HepG2 (cell line): ENCODE data around the gene DAB2IP. TPM values are rescaled to one million over a fixed set of nuclear protein-coding genes. Genes with fewer than 3 reads are reported as not detected.
A peak's percentile ranks its signal among the peaks of the same experiment; 100 is the strongest.

ENCODE experiments used
- ADNP ChIP-seq: sonication (generic); formaldehyde crosslinking; IDR thresholded peaks from 2 replicates; pipeline ENCODE4 v1.4.0; 2020; ENCODE audit warnings: missing genetic modification reagents
- AGO1 ChIP-seq: fragments of 200-400 bp; formaldehyde crosslinking; IDR thresholded peaks from 2 replicates; pipeline ENCODE4 v1.6.1; 2017; ENCODE audit warnings: mild to moderate bottlenecking, low read depth, low read length, moderate library complexity; ENCODE audit not compliant: poor library complexity, severe bottlenecking
- AHR ChIP-seq: IDR thresholded peaks from 2 replicates; pipeline ENCODE4 v1.6.1; 2018; ENCODE audit warnings: missing genetic modification reagents, missing compliant biosample characterization
- ATF2 ChIP-seq: sonication (generic); formaldehyde crosslinking; IDR thresholded peaks from 2 replicates; pipeline ENCODE4 v1.4.0; 2020; ENCODE audit warnings: missing genetic modification reagents
- CEBPG ChIP-seq: IDR thresholded peaks from 2 replicates; pipeline ENCODE4 v1.6.1; 2016
- ELF3 ChIP-seq: IDR thresholded peaks from 2 replicates; pipeline ENCODE4 v1.6.1; 2016; ENCODE audit warnings: missing genetic modification reagents, missing compliant biosample characterization
- HHEX ChIP-seq: IDR thresholded peaks from 2 replicates; pipeline ENCODE4 v1.6.1; 2016; ENCODE audit warnings: control low read depth
- HMG20A ChIP-seq: IDR thresholded peaks from 2 replicates; pipeline ENCODE4 v1.6.1; 2016; ENCODE audit warnings: borderline replicate concordance
- HOXA3 ChIP-seq: sonication (generic); formaldehyde crosslinking; IDR thresholded peaks from 2 replicates; pipeline ENCODE4 v1.5.0; 2020; ENCODE audit warnings: missing genetic modification reagents
- MAFK ChIP-seq, 2 experiments: IDR thresholded peaks in 1 of 2; conservative IDR thresholded peaks in 1 of 2; 2 replicates each; pipeline ENCODE4 v1.6.1; 2011; ENCODE audit warnings: improper control_type of control experiment in 2 of 2, low read length in 2 of 2
- MEF2D ChIP-seq: sonication (generic); formaldehyde crosslinking; IDR thresholded peaks from 2 replicates; pipeline ENCODE4 v1.5.1; 2020; ENCODE audit warnings: mild to moderate bottlenecking, missing genetic modification reagents
- NKX3-1 ChIP-seq: sonication (generic); formaldehyde crosslinking; IDR thresholded peaks from 2 replicates; pipeline ENCODE4 v1.5.0; 2020; ENCODE audit warnings: missing genetic modification reagents
- ONECUT2 ChIP-seq: sonication (generic); formaldehyde crosslinking; IDR thresholded peaks from 2 replicates; pipeline ENCODE4 v1.4.0; 2020; ENCODE audit warnings: missing genetic modification reagents
- PAX8 ChIP-seq: sonication (generic); formaldehyde crosslinking; IDR thresholded peaks from 2 replicates; pipeline ENCODE4 v1.8.0; 2022; ENCODE audit warnings: mild to moderate bottlenecking, missing genetic modification reagents, borderline replicate concordance
- PBX2 ChIP-seq: IDR thresholded peaks from 2 replicates; pipeline ENCODE4 v1.6.1; 2016; ENCODE audit warnings: control low read depth
- RBFOX2 ChIP-seq: fragments of 200-400 bp; formaldehyde crosslinking; IDR thresholded peaks from 2 replicates; pipeline ENCODE4 v1.6.1; 2017; ENCODE audit warnings: low read depth, mild to moderate bottlenecking, low read length
- SETDB1 ChIP-seq: sonication (generic); formaldehyde crosslinking; IDR thresholded peaks from 2 replicates; pipeline ENCODE4 v1.5.1; 2020; ENCODE audit warnings: missing genetic modification reagents, mild to moderate bottlenecking, borderline replicate concordance
- TCF7L2 ChIP-seq: IDR thresholded peaks from 2 replicates; pipeline ENCODE4 v1.6.1; 2011; ENCODE audit warnings: mild to moderate bottlenecking, low read depth, low read length, moderate library complexity
- TRAFD1 ChIP-seq: sonication (generic); formaldehyde crosslinking; IDR thresholded peaks from 2 replicates; pipeline ENCODE4 v1.5.1; 2020; ENCODE audit warnings: missing genetic modification reagents, mild to moderate bottlenecking, borderline replicate concordance
- ZBTB7B ChIP-seq: sonication (generic); formaldehyde crosslinking; IDR thresholded peaks from 2 replicates; pipeline ENCODE4 v1.4.0; 2020; ENCODE audit warnings: missing genetic modification reagents
- ZKSCAN1 ChIP-seq: fragments of 150-350 bp; IDR thresholded peaks from 2 replicates; pipeline ENCODE4 v1.6.1; 2014; ENCODE audit warnings: low read length
- ZNF121 ChIP-seq: sonication (generic); formaldehyde crosslinking; IDR thresholded peaks from 2 replicates; pipeline ENCODE4 v1.5.0; 2020; ENCODE audit warnings: mild to moderate bottlenecking, missing genetic modification reagents
- ZNF343 ChIP-seq: sonication (generic); formaldehyde crosslinking; IDR thresholded peaks from 2 replicates; pipeline ENCODE4 v1.4.0; 2020; ENCODE audit warnings: mild to moderate bottlenecking, missing genetic modification reagents
- ZNF362 ChIP-seq: sonication (generic); formaldehyde crosslinking; IDR thresholded peaks from 2 replicates; pipeline ENCODE4 v1.4.0; 2020; ENCODE audit warnings: missing genetic modification reagents, mild to moderate bottlenecking, borderline replicate concordance
- ZNF431 ChIP-seq: sonication (generic); formaldehyde crosslinking; IDR thresholded peaks from 2 replicates; pipeline ENCODE4 v1.9.0; 2022; ENCODE audit warnings: missing genetic modification reagents, low read depth, mild to moderate bottlenecking, borderline replicate concordance
- ZNF652 ChIP-seq: IDR thresholded peaks from 2 replicates; pipeline ENCODE4 v1.6.1; 2016; ENCODE audit warnings: low read depth, borderline replicate concordance
- ZNF768 ChIP-seq: sonication (generic); formaldehyde crosslinking; IDR thresholded peaks from 2 replicates; pipeline ENCODE4 v1.4.0; 2020; ENCODE audit warnings: missing genetic modification reagents
- ZNF816 ChIP-seq: sonication (generic); formaldehyde crosslinking; IDR thresholded peaks from 2 replicates; pipeline ENCODE4 v1.8.0; 2022; ENCODE audit warnings: missing genetic modification reagents, mild to moderate bottlenecking, borderline replicate concordance
- ZSCAN22 ChIP-seq: sonication (generic); formaldehyde crosslinking; IDR thresholded peaks from 2 replicates; pipeline ENCODE4 v1.4.0; 2020; ENCODE audit warnings: mild to moderate bottlenecking, missing genetic modification reagents
- polyA plus RNA-seq, 8 experiments: library from polyadenylated mRNA; depleted of rRNA in 3 of 8; stranded (reverse) in 7 of 8; unstranded in 1 of 8; fragments of >200 nt; fragmentation: Illumina TruSeq in 4 of 8; extraction: Trizol in 4 of 8; gene quantifications; 2 replicates each; pipeline versions ENCODE4 v1.2.1 to v1.2.3, GENCODE V29; 2011 to 2016; ENCODE audit warnings: low read depth in 4 of 8, missing spikeins in 1 of 8, mixed read lengths in 1 of 8; ENCODE audit not compliant: insufficient read depth in 1 of 8
- total RNA-seq, 5 experiments: library from RNA; depleted of rRNA; stranded (reverse); fragments of >200 nt; fragmentation: Illumina TruSeq; extraction: Trizol; gene quantifications; 2 replicates each; pipeline ENCODE4 v1.2.3, GENCODE V29; 2016; ENCODE audit warnings: low read depth in 1 of 5

Gene DAB2IP
- total and polyA plus RNA-seq, 2 of the 13 experiments (the other 11 are each of a cell fraction or from before 2014, with no cell fraction given): 25.3 to 37.9 TPM

DNA sequence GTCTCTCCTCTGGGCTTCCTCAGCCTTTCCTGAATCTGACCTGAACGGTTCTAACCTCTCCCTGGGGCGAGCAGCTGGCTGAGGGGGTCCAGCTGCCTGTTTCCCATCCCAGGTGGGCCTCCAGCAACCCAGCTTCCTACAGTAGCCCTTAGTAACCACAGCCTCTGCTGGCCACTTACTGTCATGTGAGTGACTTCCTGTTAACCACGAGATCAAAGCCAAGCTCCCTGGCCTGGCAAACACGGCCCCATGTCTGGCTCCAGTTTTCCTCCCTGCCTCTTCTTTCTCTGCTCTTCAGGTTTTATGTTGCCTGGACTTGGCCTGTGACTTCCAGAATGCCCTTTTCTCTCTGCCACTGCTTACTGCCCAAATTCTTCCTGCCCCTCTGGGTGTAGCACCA lies 47.2 kb upstream of the DAB2IP start (continued):
- TF ChIP-seq TRAFD1 (CRISPR knock-in tag) (no peak), ZNF816 (CRISPR knock-in tag) (no peak), ZNF343 (CRISPR knock-in tag) (no peak), ZKSCAN1 (no peak), ZNF362 (CRISPR knock-in tag) (no peak), MEF2D (CRISPR knock-in tag) (no peak), ATF2 (CRISPR knock-in tag) (no peak), NKX3-1 (CRISPR knock-in tag) (no peak), ONECUT2 (no peak), ZSCAN22 (no peak), ELF3 (CRISPR knock-in tag) (peak; percentile 67), ZBTB7B (CRISPR knock-in tag) (0 out of 2 replicates have a peak, but pooled peaks have one; percentile 50), SETDB1 (no peak), RBFOX2 (no peak), PBX2 (CRISPR knock-in tag) (no peak), AGO1 (no peak), HMG20A (CRISPR knock-in tag) (peak; percentile 37; the same call in 1 of the 2 replicates), TCF7L2 (no peak), ZNF768 (CRISPR knock-in tag) (no peak), HHEX (no peak), CEBPG (CRISPR knock-in tag) (peak; percentile 9; the same call in 1 of the 2 replicates), HOXA3 (CRISPR knock-in tag) (peak; percentile 24; the same call in 1 of the 2 replicates), MAFK (conservative IDR thresholded peaks at IDR 0.05 in 1 of 2, IDR thresholded peaks at IDR 0.05 in 1 of 2; ENCODE audit: low read length in 2 of 2) (no peak), ZNF121 (CRISPR knock-in tag) (peak; percentile 76), AHR (CRISPR knock-in tag) (no peak), PAX8 (no peak), ZNF431 (CRISPR knock-in tag) (no peak), ADNP (no peak), ZNF652 (CRISPR knock-in tag) (no peak)
